Measurements from ENCODE around the gene NINL.

NINL gene

GRCh38 chr20:25468126-25469075 lies 116.9 kb downstream of the NINL start:
- Histone ChIP-seq H3K27me3 (ENCODE audit: insufficient read depth, poor library complexity, severe bottlenecking) (peaks cover 3% of the 10 kb centered on the region), H3K4me3 (replicated peaks; ENCODE audit: insufficient read depth, low read length) (no peak overlapping the region), H3K27ac (replicated peaks) (no peak overlapping the region)
- DNase-seq (ENCODE audit: low read depth in 1 of 2, low spot score in 1 of 2): no peak
- TF ChIP-seq CTCF (IDR thresholded peaks at IDR 0.05; ENCODE audit: insufficient read depth, low read length): no peak
- TF ChIP-seq POLR2AphosphoS5 (IDR thresholded peaks at IDR 0.05; ENCODE audit: low read depth): no peak
- TF ChIP-seq REST (IDR thresholded peaks at IDR 0.05; ENCODE audit: insufficient replicate concordance, low read depth): no peak
- no peak for TF ChIP-seq GABPA (IDR thresholded peaks at IDR 0.05; ENCODE audit: low read depth)
- no peak for TF ChIP-seq SPI1 (IDR thresholded peaks at IDR 0.05; ENCODE audit: borderline replicate concordance, low read depth)

- TF ChIP-seq GABPA (IDR thresholded peaks at IDR 0.05; ENCODE audit: low read depth) (no peak), CTCF (IDR thresholded peaks at IDR 0.05; ENCODE audit: insufficient read depth, low read length) (no peak), REST (IDR thresholded peaks at IDR 0.05; ENCODE audit: insufficient replicate concordance, low read depth) (no peak), POLR2AphosphoS5 (IDR thresholded peaks at IDR 0.05; ENCODE audit: low read depth) (no peak), SPI1 (IDR thresholded peaks at IDR 0.05; ENCODE audit: borderline replicate concordance, low read depth) (no peak)
These were observed 117.9 kb downstream of the NINL start for GRCh38 chr20:25467441-25467840.

GRCh38 chr20:25466846-25467245 lies 118.5 kb downstream of the NINL start:
- TF ChIP-seq SPI1 (IDR thresholded peaks at IDR 0.05; ENCODE audit: borderline replicate concordance, low read depth) (no peak), CTCF (IDR thresholded peaks at IDR 0.05; ENCODE audit: insufficient read depth, low read length) (no peak)
- H3K27ac ChIP-seq (replicated peaks): no peak overlapping the region
- H3K4me3 ChIP-seq (replicated peaks; ENCODE audit: insufficient read depth, low read length): no peak overlapping the region
- DNase-seq (ENCODE audit: low read depth in 1 of 2, low spot score in 1 of 2): no peak
- peaks cover 5% of the 10 kb centered on the region for H3K27me3 ChIP-seq (ENCODE audit: insufficient read depth, poor library complexity, severe bottlenecking)

More at GRCh38 chr20:25467441-25467840, 117.9 kb downstream of the NINL start:
- H3K4me3 ChIP-seq (replicated peaks; ENCODE audit: insufficient read depth, low read length): no peak overlapping the region
- H3K27ac ChIP-seq (replicated peaks): no peak overlapping the region
- no peak for DNase-seq (ENCODE audit: low read depth in 1 of 2, low spot score in 1 of 2)
- peaks cover 5% of the 10 kb centered on the region for H3K27me3 ChIP-seq (ENCODE audit: insufficient read depth, poor library complexity, severe bottlenecking)

Data from HL-60 (cell line).